HL-60/S4 treated with phorbol 12-myristate 13-acetate at 8.2 ng/mL for 4 days and 3 days (cell line): ENCODE measurements around the gene RAP2C.
"Not testable (repeated sequence)": the region's sequence is repeated elsewhere in the genome, so short reads cannot be mapped to it uniquely, and the experiment has no call there.

Source experiments
- in situ Hi-C: fragments of 300-500 bp; cut with MboI; formaldehyde crosslinking; loops from 2 replicates; pipeline ENCODE4 v1.15.0; 2022; ENCODE audit warnings: low sequenced_read_pairs

RAP2C gene

GRCh38 chrX:132204629-132205028, 14.6 kb downstream of the RAP2C start:
- in situ Hi-C loops = loop anchor here (25.0 kb wide), 2 partner anchors 117 to 367 kb away; no protein-coding TSS in a partner anchor

- in situ Hi-C loops = loop anchor here (25.0 kb wide), 2 partner anchors 114 to 364 kb away; no protein-coding TSS in a partner anchor
Measured at GRCh38 chrX:132200976-132201375, 18.3 kb downstream of the RAP2C start.

- in situ Hi-C loops = loop anchor here (25.0 kb wide), 2 partner anchors 113 to 363 kb away; no protein-coding TSS in a partner anchor
Measured at GRCh38 chrX:132199941-132200340, 19.3 kb downstream of the RAP2C start.

DNA sequence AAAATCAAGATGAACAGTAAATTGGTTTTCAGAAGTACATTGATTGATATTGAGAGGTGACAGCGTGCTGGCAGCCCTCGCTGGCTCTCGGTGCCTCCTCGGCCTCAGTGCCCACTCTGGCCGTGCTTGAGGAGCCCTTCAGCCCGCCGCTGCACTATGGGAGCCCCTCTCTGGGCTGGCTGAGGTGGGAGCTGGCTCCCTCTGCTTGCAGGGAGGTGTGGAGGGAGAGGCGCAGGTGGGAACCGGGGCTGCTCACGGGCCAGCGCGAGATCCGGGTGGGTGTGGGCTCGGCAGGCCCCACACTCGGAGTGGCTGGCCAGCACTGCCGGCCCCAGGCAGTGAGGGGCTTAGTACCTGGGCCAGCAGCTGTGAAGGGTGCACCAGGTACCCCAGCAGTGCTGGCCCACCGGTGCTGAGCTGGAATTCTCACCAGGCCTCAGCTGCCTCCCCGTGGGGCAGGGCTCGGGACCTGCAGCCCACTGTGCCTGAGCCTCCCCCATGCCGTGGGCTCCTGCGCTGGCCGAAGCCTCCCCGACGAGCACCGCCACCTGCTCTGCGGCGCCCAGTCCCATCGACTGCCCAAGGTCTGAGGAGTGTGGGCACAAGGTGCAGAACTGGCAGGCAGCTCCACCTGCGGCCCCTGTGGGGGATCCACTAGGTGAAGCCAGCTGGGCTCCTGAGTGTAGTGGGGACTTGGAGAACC, 25.2 kb downstream of the RAP2C start:
- in situ Hi-C loops = no loop called here

DNA sequence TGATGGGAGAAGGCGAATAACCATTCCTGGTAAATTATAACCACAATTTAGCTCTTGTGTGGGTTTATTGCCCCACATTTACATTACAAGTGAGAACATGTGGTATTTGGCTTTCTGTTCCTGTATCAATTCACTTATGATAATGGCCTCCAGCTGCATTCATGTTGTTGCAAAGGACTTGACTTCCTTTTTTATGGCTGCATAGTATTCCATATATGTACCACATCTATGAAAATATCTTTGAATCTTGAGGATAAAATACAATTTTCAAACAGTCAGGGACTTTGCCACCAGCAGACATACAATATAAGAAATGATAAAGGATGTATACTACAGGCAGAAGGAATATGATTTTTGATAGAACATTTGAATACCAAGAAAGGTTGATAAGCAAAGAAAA, 27.3 kb downstream of the RAP2C start:
- in situ Hi-C loops = no loop called here

- in situ Hi-C loops = no loop called here
Measured at GRCh38 chrX:132188175-132188574, 31.1 kb downstream of the RAP2C start.

DNA sequence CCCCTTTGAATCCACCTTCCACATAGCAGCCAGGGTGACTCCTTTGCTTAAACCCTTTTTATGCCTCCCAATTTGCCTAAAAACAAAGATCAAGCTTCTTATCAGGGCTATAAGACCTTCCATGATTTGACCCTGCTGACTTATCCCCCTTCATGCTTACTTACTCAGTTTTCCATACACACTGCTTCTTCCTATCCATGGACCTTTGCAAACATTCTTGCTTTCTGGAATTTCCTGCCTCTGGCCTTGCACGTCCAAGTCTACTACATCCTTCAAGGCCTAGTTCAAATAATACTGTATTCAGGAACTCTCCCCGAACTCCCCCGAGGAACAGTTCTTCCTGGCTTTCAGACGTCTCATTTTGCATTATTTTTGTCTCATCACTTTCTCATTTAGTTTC, 31.8 kb downstream of the RAP2C start:
- in situ Hi-C loops = no loop called here

DNA sequence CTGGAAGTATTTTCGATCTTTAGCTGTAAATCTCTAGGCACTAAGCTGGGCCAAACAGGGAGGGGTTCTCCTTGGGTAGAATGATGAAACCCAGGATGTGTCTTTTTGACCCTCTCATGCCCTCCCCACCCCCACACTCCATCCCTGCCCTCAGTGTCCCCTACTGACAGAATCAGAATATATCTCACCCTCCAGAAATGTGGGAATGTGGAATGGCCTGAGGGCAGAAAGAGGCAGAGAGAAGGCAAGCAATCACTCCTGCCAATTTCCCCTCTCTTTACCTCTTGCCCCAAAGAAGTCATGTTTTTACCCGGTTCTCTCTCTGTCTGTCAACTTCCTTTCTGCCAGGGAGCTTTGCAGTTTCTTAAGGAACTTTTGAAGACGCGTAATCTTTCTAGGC, 34.4 kb downstream of the RAP2C start:
- in situ Hi-C loops = no loop called here

GRCh38 chrX:132181364-132181763, 37.9 kb downstream of the RAP2C start:
- in situ Hi-C loops = no loop called here

- in situ Hi-C loops = no loop called here
Measured at GRCh38 chrX:132180929-132181328, 38.3 kb downstream of the RAP2C start.

DNA sequence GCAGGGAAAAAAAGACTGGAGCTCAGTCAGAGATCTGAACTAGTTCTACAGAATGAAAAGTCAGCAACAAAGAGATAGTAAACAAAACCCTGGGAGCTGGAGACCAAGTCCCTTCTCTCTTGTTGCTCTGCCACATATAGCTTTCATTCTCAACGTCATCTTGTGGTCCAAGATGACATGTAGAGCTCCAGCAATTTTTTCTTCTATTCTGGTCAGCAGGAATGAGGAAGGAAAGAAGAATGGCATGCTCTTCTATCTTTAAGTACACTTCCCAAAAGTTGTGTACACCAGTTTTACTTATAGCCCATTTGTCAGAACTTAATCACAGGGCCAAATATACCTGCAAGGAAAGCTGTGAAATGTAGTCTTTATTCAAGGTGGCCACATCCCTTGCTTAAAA, 45.6 kb downstream of the RAP2C start:
- in situ Hi-C loops = no loop called here

DNA sequence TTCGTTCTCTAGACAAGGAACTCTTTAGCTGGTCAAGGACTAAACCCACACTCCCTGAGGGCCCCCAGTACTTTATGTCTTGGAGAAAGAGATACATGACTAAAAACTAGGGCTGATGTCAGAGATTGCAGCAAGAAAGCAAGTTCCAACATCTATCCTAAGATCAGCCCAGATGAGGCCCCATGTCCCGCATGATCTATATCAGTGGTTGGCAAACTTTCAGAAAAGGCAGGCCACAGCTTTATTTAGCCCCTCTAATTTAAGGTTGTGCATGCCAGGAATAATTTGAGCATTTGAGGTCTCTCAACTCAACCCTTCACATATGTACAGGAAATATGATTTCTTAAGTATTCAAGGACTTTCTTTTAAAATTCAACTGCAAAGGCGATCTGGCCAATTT, 47.4 kb downstream of the RAP2C start:
- in situ Hi-C loops = no loop called here

DNA sequence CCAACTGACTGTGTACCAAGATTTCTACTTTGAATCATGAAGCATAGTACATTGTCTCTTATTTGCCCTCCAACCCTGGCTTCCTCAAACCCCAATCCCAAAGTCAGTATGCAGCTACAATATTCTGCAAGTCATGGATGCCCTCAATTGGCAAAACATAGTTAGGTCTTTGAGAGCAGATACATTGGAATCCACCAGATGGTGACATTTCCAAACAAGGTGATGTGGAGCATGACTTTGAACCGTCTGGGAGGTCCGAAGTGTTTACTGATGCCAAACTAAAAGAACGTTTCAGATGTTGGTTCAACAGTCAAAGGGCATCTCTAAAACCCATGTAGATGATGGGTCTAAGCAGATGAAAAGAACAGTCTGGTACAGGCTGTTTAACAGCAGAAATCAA, 47.8 kb downstream of the RAP2C start:
- in situ Hi-C loops = no loop called here

GRCh38 chrX:132169554-132169953, 49.7 kb downstream of the RAP2C start:
- in situ Hi-C loops = no loop called here

- in situ Hi-C loops = no loop called here
Measured at GRCh38 chrX:132165651-132166050, 53.6 kb downstream of the RAP2C start.

DNA sequence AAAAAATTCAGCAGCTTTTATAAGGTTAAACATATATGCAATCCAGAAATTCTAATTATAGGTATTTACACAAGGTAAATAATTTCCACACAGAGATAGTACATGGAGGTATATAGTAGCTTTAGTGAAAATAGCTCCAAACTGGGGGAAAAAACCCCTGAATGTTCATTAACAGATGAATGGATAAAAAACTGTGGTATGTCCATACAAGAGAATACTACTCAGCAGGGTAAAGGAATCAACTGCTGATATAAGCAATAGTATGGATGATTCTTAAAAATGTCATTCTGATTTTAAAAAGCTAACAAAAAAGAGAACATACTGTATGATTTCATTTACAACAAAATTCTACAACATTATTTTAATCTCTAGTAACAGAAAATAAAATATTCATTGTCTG, 54.2 kb downstream of the RAP2C start:
- in situ Hi-C loops = no loop called here

DNA sequence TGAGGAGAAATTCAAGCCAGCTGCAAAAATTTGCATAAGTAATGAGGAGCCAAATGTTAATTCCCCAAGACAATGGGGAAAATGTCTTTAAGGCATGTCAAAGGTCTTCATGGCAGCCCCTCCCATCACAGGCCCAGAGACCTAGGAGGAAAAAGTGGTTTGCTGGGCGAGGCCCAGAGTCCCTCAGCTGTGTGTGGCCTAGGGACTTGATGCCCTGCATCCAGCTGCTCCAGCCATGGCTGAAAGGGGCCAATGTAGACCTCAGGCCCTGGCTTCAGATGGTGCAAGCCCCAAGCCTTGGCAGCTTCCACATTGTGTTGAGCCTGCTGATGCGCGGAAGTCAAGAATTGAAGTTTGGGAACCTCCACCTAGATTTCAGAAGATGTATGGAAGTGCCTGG, 56.2 kb downstream of the RAP2C start:
- in situ Hi-C loops = not testable (repeated sequence)

GRCh38 chrX:132153166-132153565, 66.1 kb downstream of the RAP2C start:
- in situ Hi-C loops = no loop called here
